Measurements from ENCODE around the gene BCL7C. TPM values are rescaled to one million over a fixed set of nuclear protein-coding genes. Genes with fewer than 3 reads are reported as not detected.

BCL7C gene
- total and polyA plus RNA-seq, 2 of the 13 experiments (the other 11 are each of a cell fraction or from before 2014, with no cell fraction given): 17.7 to 33.8 TPM

DNA sequence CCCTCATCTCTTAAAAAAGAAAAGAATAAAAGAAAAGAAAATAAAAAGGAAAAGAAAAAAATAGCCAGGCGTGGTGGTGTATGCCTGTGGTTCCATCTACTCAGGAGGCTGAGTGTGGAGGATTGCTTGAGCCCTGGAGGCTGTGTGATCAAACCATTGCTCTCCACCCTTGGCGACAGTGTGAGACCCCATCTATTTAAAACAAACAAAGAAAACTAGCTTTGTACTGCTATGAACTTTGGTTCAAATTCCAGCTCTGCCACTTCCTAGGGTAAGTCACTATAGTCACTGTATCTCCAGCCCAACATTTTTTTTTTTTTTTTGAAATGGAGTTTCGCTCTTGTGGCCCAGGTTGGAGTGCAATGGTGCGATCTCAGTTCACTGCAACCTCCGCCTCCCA, 6.7 kb upstream of the BCL7C start (continued):
- TF ChIP-seq, protein P1, sequence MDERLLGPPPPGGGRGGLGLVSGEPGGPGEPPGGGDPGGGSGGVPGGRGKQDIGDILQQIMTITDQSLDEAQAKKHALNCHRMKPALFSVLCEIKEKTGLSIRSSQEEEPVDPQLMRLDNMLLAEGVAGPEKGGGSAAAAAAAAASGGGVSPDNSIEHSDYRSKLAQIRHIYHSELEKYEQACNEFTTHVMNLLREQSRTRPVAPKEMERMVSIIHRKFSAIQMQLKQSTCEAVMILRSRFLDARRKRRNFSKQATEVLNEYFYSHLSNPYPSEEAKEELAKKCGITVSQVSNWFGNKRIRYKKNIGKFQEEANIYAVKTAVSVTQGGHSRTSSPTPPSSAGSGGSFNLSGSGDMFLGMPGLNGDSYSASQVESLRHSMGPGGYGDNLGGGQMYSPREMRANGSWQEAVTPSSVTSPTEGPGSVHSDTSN (CRISPR knock-in tag; IDR thresholded peaks at IDR 0.05): no peak
- TF ChIP-seq ZNF776 (CRISPR knock-in tag; IDR thresholded peaks at IDR 0.05) (no peak), RBAK (CRISPR knock-in tag; IDR thresholded peaks at IDR 0.05) (no peak), ARID5B (CRISPR knock-in tag; IDR thresholded peaks at IDR 0.05) (0 out of 2 replicates have a peak, but pooled peaks have one; percentile 28), ZNF431 (CRISPR knock-in tag; IDR thresholded peaks at IDR 0.05; ENCODE audit: borderline replicate concordance, low read depth) (no peak), RAD21 (CRISPR knock-in tag; IDR thresholded peaks at IDR 0.05) (no peak), SRSF4 (IDR thresholded peaks at IDR 0.05; ENCODE audit: low read depth, low read length, poor library complexity, severe bottlenecking) (no peak), SIX1 (CRISPR knock-in tag; IDR thresholded peaks at IDR 0.05; ENCODE audit: borderline replicate concordance) (no peak), ZNF224 (CRISPR knock-in tag; IDR thresholded peaks at IDR 0.05) (no peak), ZSCAN25 (CRISPR knock-in tag; IDR thresholded peaks at IDR 0.05) (no peak), MTF1 (CRISPR knock-in tag; IDR thresholded peaks at IDR 0.05) (no peak), POLR2G (IDR thresholded peaks at IDR 0.05; ENCODE audit: low read depth, low read length) (no peak), ZNF614 (CRISPR knock-in tag; IDR thresholded peaks at IDR 0.05; ENCODE audit: borderline replicate concordance) (no peak), KLF13 (CRISPR knock-in tag; IDR thresholded peaks at IDR 0.05) (no peak), ZBTB34 (CRISPR knock-in tag; IDR thresholded peaks at IDR 0.05) (no peak), JUN (CRISPR knock-in tag; IDR thresholded peaks at IDR 0.05) (no peak), ZNF34 (CRISPR knock-in tag; IDR thresholded peaks at IDR 0.05; ENCODE audit: borderline replicate concordance) (no peak), TOPORS (CRISPR knock-in tag; IDR thresholded peaks at IDR 0.05) (no peak), ETV5 (CRISPR knock-in tag; IDR thresholded peaks at IDR 0.05; ENCODE audit: borderline replicate concordance) (peak; percentile 17; the same call in 1 of the 2 replicates), NAIF1 (CRISPR knock-in tag; IDR thresholded peaks at IDR 0.05; ENCODE audit: borderline replicate concordance) (no peak), ZBTB2 (CRISPR knock-in tag; IDR thresholded peaks at IDR 0.05; ENCODE audit: low read depth) (no peak), ZNF337 (CRISPR knock-in tag; IDR thresholded peaks at IDR 0.05; ENCODE audit: borderline replicate concordance, low read depth) (no peak), PHF5A (CRISPR knock-in tag; IDR thresholded peaks at IDR 0.05; ENCODE audit: low read depth, unreplicated experiment) (no peak), RCOR2 (CRISPR knock-in tag; IDR thresholded peaks at IDR 0.05) (no peak; the same call in 1 of the 2 replicates), RXRB (CRISPR knock-in tag; IDR thresholded peaks at IDR 0.05; ENCODE audit: borderline replicate concordance) (peak; percentile 27; the same call in 1 of the 2 replicates)

Measured in HepG2 (cell line).